Calu3 (cell line): ENCODE data around the gene MACROH2A1. TPM values are rescaled to one million over a fixed set of nuclear protein-coding genes. Genes with fewer than 3 reads are reported as not detected.

ENCODE experiments used
- BruUV-seq: library from RNA; stranded (reverse); fragments of 400-500 nt; replicated peaks from 2 replicates; lab custom pipeline; 2021; lab: Mats Ljungman, UMichigan
- CTCF ChIA-PET: fragments of 300-600 bp; sonication (Branson Sonifier 250); formaldehyde crosslinking; loops from one replicate; lab custom pipeline; 2022; ENCODE audit warnings: antibody characterized with exemption; lab: Charles Lee
- DNase-seq: peaks from one replicate; pipeline ENCODE4 v3.0.0; 2022
- H3K27ac Mint-ChIP-seq: one replicate; pipeline ENCODE4 v1.8.0; 2022; ENCODE audit warnings: mixed read lengths; ENCODE audit not compliant: unreplicated experiment
- H3K27me3 Mint-ChIP-seq: one replicate; pipeline ENCODE4 v1.8.0; 2022; ENCODE audit warnings: mixed read lengths; ENCODE audit not compliant: unreplicated experiment
- H3K36me3 Mint-ChIP-seq: one replicate; pipeline ENCODE4 v1.8.0; 2022; ENCODE audit warnings: mild to moderate bottlenecking, moderate library complexity, mixed read lengths; ENCODE audit not compliant: insufficient read depth, unreplicated experiment
- H3K4me1 Mint-ChIP-seq: one replicate; pipeline ENCODE4 v1.8.0; 2022; ENCODE audit warnings: mild to moderate bottlenecking, low read depth, mixed read lengths; ENCODE audit not compliant: unreplicated experiment
- H3K4me3 Mint-ChIP-seq: one replicate; pipeline ENCODE4 v1.8.0; 2022; ENCODE audit warnings: mild to moderate bottlenecking, low read depth, moderate library complexity, mixed read lengths; ENCODE audit not compliant: unreplicated experiment
- H3K9me3 Mint-ChIP-seq: one replicate; pipeline ENCODE4 v1.8.0; 2022; ENCODE audit warnings: low read depth, mixed read lengths; ENCODE audit not compliant: unreplicated experiment
- CTCF ChIP-seq: fragments of 200-600 bp; IDR thresholded peaks from one replicate; pipeline ENCODE4 v1.8.0; 2022; ENCODE audit warnings: antibody characterized with exemption; ENCODE audit not compliant: unreplicated experiment
- intact Hi-C: fragments of 100-400 bp; cut with micrococcal nuclease; formaldehyde crosslinking; loops from one replicate; pipeline ENCODE4 v1.10.0; 2022; ENCODE audit not compliant: unreplicated experiment
- total RNA-seq: library from RNA; stranded (reverse); gene quantifications from 2 replicates; pipeline ENCODE4 v1.2.3, GENCODE V29; 2022

Gene MACROH2A1
- total RNA-seq, 1 experiment from 2014 or later: 368 TPM

GRCh38 chr5:135332519-135333150 lies 66.4 kb downstream of the MACROH2A1 start:
- CTCF ChIA-PET: no interaction called here
- H3K27me3 Mint-ChIP-seq: no peaks in the 10 kb centered on the region
- TF ChIP-seq CTCF: peak; percentile 36
- intact Hi-C loops: loop anchor here (2.0 kb wide), 1 partner anchor 124 kb away; no protein-coding TSS in a partner anchor
- H3K36me3 Mint-ChIP-seq: peaks cover 43% of the 10 kb centered on the region
- no peaks in the 10 kb centered on the region for H3K4me1 Mint-ChIP-seq
- H3K9me3 Mint-ChIP-seq: no peaks in the 10 kb centered on the region
- no TSS peak for BruUV-seq
- no peak overlapping the region for H3K4me3 Mint-ChIP-seq
- no peak overlapping the region for H3K27ac Mint-ChIP-seq
- no peak for DNase-seq

- TF ChIP-seq CTCF: no peak
- BruUV-seq: no TSS peak
- Mint-ChIP-seq H3K9me3 (no peaks in the 10 kb centered on the region), H3K27me3 (no peaks in the 10 kb centered on the region), H3K4me1 (no peaks in the 10 kb centered on the region), H3K27ac (no peak overlapping the region), H3K4me3 (no peak overlapping the region), H3K36me3 (peaks cover 43% of the 10 kb centered on the region)
- CTCF ChIA-PET: no interaction called here
- intact Hi-C loops: loop anchor here (2.0 kb wide), 1 partner anchor 123 kb away; no protein-coding TSS in a partner anchor
- DNase-seq: no peak
Measured at GRCh38 chr5:135331612-135332011, 67.4 kb downstream of the MACROH2A1 start.

- no peak for DNase-seq
- CTCF ChIA-PET: no interaction called here
- Mint-ChIP-seq H3K9me3 (no peaks in the 10 kb centered on the region), H3K27ac (no peak overlapping the region), H3K36me3 (peaks cover 38% of the 10 kb centered on the region), H3K4me1 (no peaks in the 10 kb centered on the region), H3K4me3 (no peak overlapping the region), H3K27me3 (no peaks in the 10 kb centered on the region)
- intact Hi-C loops: no loop called here
- BruUV-seq: no TSS peak
- no peak for TF ChIP-seq CTCF
Measured at GRCh38 chr5:135330798-135331096, 68.3 kb downstream of the MACROH2A1 start.

- no peak overlapping the region for H3K4me3 Mint-ChIP-seq
- CTCF ChIA-PET: no interaction called here
- H3K9me3 Mint-ChIP-seq: no peaks in the 10 kb centered on the region
- no peak for TF ChIP-seq CTCF
- H3K27ac Mint-ChIP-seq: no peak overlapping the region
- H3K27me3 Mint-ChIP-seq: no peaks in the 10 kb centered on the region
- H3K4me1 Mint-ChIP-seq: no peaks in the 10 kb centered on the region
- intact Hi-C loops: loop anchor here (5.0 kb wide), 1 partner anchor 83 kb away; no protein-coding TSS in a partner anchor
- DNase-seq: no peak
- H3K36me3 Mint-ChIP-seq: peaks cover 33% of the 10 kb centered on the region
- TSS peak; percentile 10 for BruUV-seq
Measured at GRCh38 chr5:135329913-135330797, 68.9 kb downstream of the MACROH2A1 start.
